ENCODE measurements around the gene WWP2.
A peak's percentile ranks its signal among the peaks of the same experiment; 100 is the strongest.

DNA sequence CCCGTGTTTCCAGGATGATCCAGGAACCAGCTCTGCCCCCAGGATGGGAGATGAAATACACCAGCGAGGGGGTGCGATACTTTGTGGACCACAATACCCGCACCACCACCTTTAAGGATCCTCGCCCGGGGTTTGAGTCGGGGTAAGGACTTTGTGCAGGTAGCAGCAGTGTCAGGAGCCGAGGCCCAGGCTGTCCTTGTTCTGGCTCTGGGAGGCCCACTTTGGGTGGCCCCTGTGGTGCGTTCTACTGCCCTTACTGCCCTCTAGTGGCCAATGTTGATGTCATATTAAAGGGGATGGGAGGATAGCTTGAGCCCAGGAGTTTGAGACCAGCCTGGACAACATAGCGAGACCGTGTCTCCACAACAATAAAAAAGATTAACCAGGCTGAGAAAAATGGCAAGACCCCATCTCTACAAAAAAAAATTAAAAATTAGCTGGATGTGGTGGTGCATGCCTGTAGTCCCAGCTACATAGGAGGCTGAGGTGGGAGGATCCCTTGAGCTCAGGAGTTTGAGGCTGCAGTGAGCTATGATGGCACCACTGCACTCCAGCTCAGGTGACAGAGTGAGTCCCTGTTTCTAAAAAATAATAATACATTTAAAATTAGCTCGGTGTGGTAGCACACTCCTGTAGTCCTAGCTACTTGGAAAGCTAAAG is 168.1 kb downstream of the WWP2 start:
- TF ChIP-seq ZNF121 (tag by site-specific recombination; IDR thresholded peaks at IDR 0.05) (no peak), PRDM4 (tag by site-specific recombination; IDR thresholded peaks at IDR 0.05) (no peak), ZNF792 (tag by site-specific recombination; IDR thresholded peaks at IDR 0.05) (no peak), HOXA7 (CRISPR knock-in tag; IDR thresholded peaks at IDR 0.05; ENCODE audit: borderline replicate concordance) (no peak), ZNF544 (tag by site-specific recombination; IDR thresholded peaks at IDR 0.05) (no peak), ZNF274 (IDR thresholded peaks at IDR 0.05; ENCODE audit: low read length) (no peak), ZNF274 (tag by site-specific recombination; IDR thresholded peaks at IDR 0.05; ENCODE audit: borderline replicate concordance) (no peak), ZNF664 (tag by site-specific recombination; IDR thresholded peaks at IDR 0.05) (no peak), ZNF654 (tag by site-specific recombination; IDR thresholded peaks at IDR 0.05; ENCODE audit: low read depth) (peak; percentile 65)
- TF ChIP-seq, protein P1, sequence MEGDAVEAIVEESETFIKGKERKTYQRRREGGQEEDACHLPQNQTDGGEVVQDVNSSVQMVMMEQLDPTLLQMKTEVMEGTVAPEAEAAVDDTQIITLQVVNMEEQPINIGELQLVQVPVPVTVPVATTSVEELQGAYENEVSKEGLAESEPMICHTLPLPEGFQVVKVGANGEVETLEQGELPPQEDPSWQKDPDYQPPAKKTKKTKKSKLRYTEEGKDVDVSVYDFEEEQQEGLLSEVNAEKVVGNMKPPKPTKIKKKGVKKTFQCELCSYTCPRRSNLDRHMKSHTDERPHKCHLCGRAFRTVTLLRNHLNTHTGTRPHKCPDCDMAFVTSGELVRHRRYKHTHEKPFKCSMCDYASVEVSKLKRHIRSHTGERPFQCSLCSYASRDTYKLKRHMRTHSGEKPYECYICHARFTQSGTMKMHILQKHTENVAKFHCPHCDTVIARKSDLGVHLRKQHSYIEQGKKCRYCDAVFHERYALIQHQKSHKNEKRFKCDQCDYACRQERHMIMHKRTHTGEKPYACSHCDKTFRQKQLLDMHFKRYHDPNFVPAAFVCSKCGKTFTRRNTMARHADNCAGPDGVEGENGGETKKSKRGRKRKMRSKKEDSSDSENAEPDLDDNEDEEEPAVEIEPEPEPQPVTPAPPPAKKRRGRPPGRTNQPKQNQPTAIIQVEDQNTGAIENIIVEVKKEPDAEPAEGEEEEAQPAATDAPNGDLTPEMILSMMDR (tag by site-specific recombination; IDR thresholded peaks at IDR 0.05), result peak; percentile 55
- TF ChIP-seq, protein P2, sequence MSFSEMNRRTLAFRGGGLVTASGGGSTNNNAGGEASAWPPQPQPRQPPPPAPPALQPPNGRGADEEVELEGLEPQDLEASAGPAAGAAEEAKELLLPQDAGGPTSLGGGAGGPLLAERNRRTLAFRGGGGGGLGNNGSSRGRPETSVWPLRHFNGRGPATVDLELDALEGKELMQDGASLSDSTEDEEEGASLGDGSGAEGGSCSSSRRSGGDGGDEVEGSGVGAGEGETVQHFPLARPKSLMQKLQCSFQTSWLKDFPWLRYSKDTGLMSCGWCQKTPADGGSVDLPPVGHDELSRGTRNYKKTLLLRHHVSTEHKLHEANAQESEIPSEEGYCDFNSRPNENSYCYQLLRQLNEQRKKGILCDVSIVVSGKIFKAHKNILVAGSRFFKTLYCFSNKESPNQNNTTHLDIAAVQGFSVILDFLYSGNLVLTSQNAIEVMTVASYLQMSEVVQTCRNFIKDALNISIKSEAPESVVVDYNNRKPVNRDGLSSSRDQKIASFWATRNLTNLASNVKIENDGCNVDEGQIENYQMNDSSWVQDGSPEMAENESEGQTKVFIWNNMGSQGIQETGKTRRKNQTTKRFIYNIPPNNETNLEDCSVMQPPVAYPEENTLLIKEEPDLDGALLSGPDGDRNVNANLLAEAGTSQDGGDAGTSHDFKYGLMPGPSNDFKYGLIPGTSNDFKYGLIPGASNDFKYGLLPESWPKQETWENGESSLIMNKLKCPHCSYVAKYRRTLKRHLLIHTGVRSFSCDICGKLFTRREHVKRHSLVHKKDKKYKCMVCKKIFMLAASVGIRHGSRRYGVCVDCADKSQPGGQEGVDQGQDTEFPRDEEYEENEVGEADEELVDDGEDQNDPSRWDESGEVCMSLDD (tag by site-specific recombination; IDR thresholded peaks at IDR 0.05), result no peak

All from HEK293 (cell line).